Uterus (tissue), 4 donors: ENCODE results near the gene SEC14L3. TPM values are rescaled to one million over a fixed set of nuclear protein-coding genes. Genes with fewer than 3 reads are reported as not detected.

Experiments used
- DNase-seq, 2 donors: peaks; one replicate each; pipeline ENCODE4 v3.0.0-alpha.2; 2019 to 2020
- H3K27ac ChIP-seq, 2 donors: fragments of 200-600 bp; sonication (generic); 1 replicate in 1 of 2; 2 replicates in 1 of 2; pipeline ENCODE4 v1.5.1; 2016 to 2018
- H3K27me3 ChIP-seq, 2 donors: fragments of 200-600 bp; sonication (generic); one replicate each; pipeline ENCODE4 v1.5.1; 2018 to 2019; ENCODE audit warnings: control low read depth in 1 of 2
- H3K36me3 ChIP-seq, 2 donors: fragments of 200-600 bp; sonication (generic); one replicate each; pipeline ENCODE4 v1.5.1; 2019; ENCODE audit warnings: control low read depth in 1 of 2
- H3K4me1 ChIP-seq, 2 donors: fragments of 200-600 bp; sonication (generic); one replicate each; pipeline ENCODE4 v1.5.1; 2018 to 2019; ENCODE audit warnings: control low read depth in 1 of 2
- H3K4me3 ChIP-seq, 2 donors: fragments of 200-600 bp; sonication (generic); 1 replicate in 1 of 2; 2 replicates in 1 of 2; pipeline ENCODE4 v1.5.1; 2018 to 2019; ENCODE audit warnings: mild to moderate bottlenecking in 1 of 2
- H3K9me3 ChIP-seq, 2 donors: fragments of 200-600 bp; sonication (generic); one replicate each; pipeline ENCODE4 v1.5.1; 2019; ENCODE audit warnings: control low read depth in 1 of 2
- CTCF ChIP-seq, 4 experiments: fragments of 200-600 bp in 2 of 4; fragments of 450-650 bp in 2 of 4; sonication (generic) in 2 of 4; IDR thresholded peaks; one replicate each; pipeline ENCODE4 v1.5.1; 2016 to 2019; ENCODE audit warnings: antibody characterized with exemption in 4 of 4, mild to moderate bottlenecking in 2 of 4, moderate library complexity in 1 of 4
- POLR2A ChIP-seq, 2 donors: fragments of 450-650 bp; IDR thresholded peaks; one replicate each; pipeline ENCODE4 v1.6.1; 2016; ENCODE audit warnings: antibody characterized with exemption in 2 of 2, mild to moderate bottlenecking in 1 of 2, moderate library complexity in 1 of 2
- intact Hi-C: fragments of 100-400 bp; cut with DNase I; formaldehyde crosslinking; loops from one replicate; pipeline ENCODE4 v1.15.1; 2023; ENCODE audit warnings: low total_unique reads
- small RNA-seq: library from RNA; depleted of rRNA; stranded (forward); fragments of <200 nt; gene quantifications from one replicate; pipeline ENCODE3, GENCODE V24; 2016
- total RNA-seq, 4 donors: library from RNA; depleted of rRNA in 3 of 4; stranded (reverse); fragments of >200 nt in 3 of 4; gene quantifications; one replicate each; pipeline versions ENCODE4 v1.1.0 to v1.2.4, GENCODE V29; 2014 to 2023
- donor health status: DM: yes; HTN: yes; CAD: no.

Gene SEC14L3
- total RNA-seq, 4 donors from 2014 or later = not detected

- no peaks in the 10 kb centered on the region for H3K9me3 ChIP-seq
- H3K4me3 ChIP-seq = no peak overlapping the region
- intact Hi-C loops = no loop called here
- H3K4me1 ChIP-seq = no peaks in the 10 kb centered on the region
- TF ChIP-seq CTCF (IDR thresholded peaks at IDR 0.05) = no peak
- TF ChIP-seq POLR2A (IDR thresholded peaks at IDR 0.05) = no peak
- H3K36me3 ChIP-seq = no peaks in the 10 kb centered on the region
- no peak for DNase-seq
- no peak overlapping the region for H3K27ac ChIP-seq
- H3K27me3 ChIP-seq = no peaks in the 10 kb centered on the region
These were observed 57.9 kb downstream of the SEC14L3 start for GRCh38 chr22:30413745-30414524.

- intact Hi-C loops = no loop called here
- no peaks in the 10 kb centered on the region for H3K27me3 ChIP-seq
- no peak for TF ChIP-seq CTCF (IDR thresholded peaks at IDR 0.05)
- DNase-seq = no peak
- no peaks in the 10 kb centered on the region for H3K4me1 ChIP-seq
- no peaks in the 10 kb centered on the region for H3K36me3 ChIP-seq
- H3K9me3 ChIP-seq = no peaks in the 10 kb centered on the region
- no peak overlapping the region for H3K4me3 ChIP-seq
- H3K27ac ChIP-seq = no peak overlapping the region
These were observed 58.8 kb downstream of the SEC14L3 start for GRCh38 chr22:30413001-30413400.

- Histone ChIP-seq H3K9me3 (no peaks in the 10 kb centered on the region), H3K27me3 (no peaks in the 10 kb centered on the region), H3K4me1 (no peaks in the 10 kb centered on the region), H3K27ac (no peak overlapping the region), H3K4me3 (no peak overlapping the region), H3K36me3 (no peaks in the 10 kb centered on the region)
- DNase-seq = no peak
- intact Hi-C loops = no loop called here
- no peak for TF ChIP-seq POLR2A (IDR thresholded peaks at IDR 0.05)
- no peak for TF ChIP-seq CTCF (IDR thresholded peaks at IDR 0.05)
These were observed 60.0 kb downstream of the SEC14L3 start for GRCh38 chr22:30411780-30412179.

Small RNAs within 50 kb of the gene (small RNA-seq; reads per million reads assigned to genes)
- gene AC004832.3 (not detected), gene RNU6-564P (not detected)

Other genes with a start within 250 kb of the SEC14L3 start
- gene LIF, start 225.3 kb downstream of the SEC14L3 start, total RNA-seq = 1 to 10 TPM in 2 of 4 donors, under 1 TPM in 1, not detected in 1; under 0.01 to 3.0 (median 1.5) TPM
- 1 to 10 TPM in 1 of 4 donors, under 1 TPM in 2, not detected in 1; 0.76 to 8.8 (median 0.76) TPM for gene OSM, start 205.2 kb downstream of the SEC14L3 start, total RNA-seq
- 10 to 100 TPM; 15.8 to 67.1 (median 27.7) TPM for gene CASTOR1, start 182.5 kb downstream of the SEC14L3 start, total RNA-seq
- gene TBC1D10A, start 145.1 kb downstream of the SEC14L3 start, total RNA-seq = 10 to 100 TPM in 2 of 4 donors, 1 to 10 TPM in 2; 2.8 to 33.6 (median 10.0) TPM
- 100 to 1,000 TPM in 1 of 4 donors, 10 to 100 TPM in 3; 19.5 to 185 (median 40.2) TPM for gene SF3A1, start 115.1 kb downstream of the SEC14L3 start, total RNA-seq
- 1 to 10 TPM in 3 of 4 donors, not detected in 1; 2.9 to 6.8 (median 4.6) TPM for gene CCDC157, start 115.0 kb downstream of the SEC14L3 start, total RNA-seq
- 10 to 100 TPM in 3 of 4 donors, 1 to 10 TPM in 1; 8.2 to 25.9 (median 18.9) TPM for gene RNF215, start 84.6 kb downstream of the SEC14L3 start, total RNA-seq
- gene SEC14L2, start 75.0 kb downstream of the SEC14L3 start, total RNA-seq = 10 to 100 TPM in 2 of 4 donors, 1 to 10 TPM in 1, not detected in 1; 7.8 to 45.9 (median 23.1) TPM
- gene MTFP1, start 46.2 kb downstream of the SEC14L3 start, total RNA-seq = 1 to 10 TPM in 3 of 4 donors, not detected in 1; 1.2 to 5.5 (median 3.2) TPM
- under 1 TPM in 1 of 4 donors, not detected in 3; 0.41 TPM for gene SEC14L4, start 33.7 kb upstream of the SEC14L3 start, total RNA-seq
- gene SEC14L6, start 74.7 kb upstream of the SEC14L3 start, total RNA-seq = 1 to 10 TPM in 2 of 4 donors, under 1 TPM in 1, not detected in 1; under 0.01 to 4.8 (median 4.0) TPM
- gene GAL3ST1, start 102.6 kb upstream of the SEC14L3 start, total RNA-seq = 1 to 10 TPM in 2 of 4 donors, under 1 TPM in 1, not detected in 1; 0.26 to 6.6 (median 1.2) TPM
- gene PES1, start 119.9 kb upstream of the SEC14L3 start, total RNA-seq = 10 to 100 TPM; 13.5 to 67.5 (median 44.9) TPM
- 10 to 100 TPM; 21.8 to 44.5 (median 30.3) TPM for gene TCN2, start 135.2 kb upstream of the SEC14L3 start, total RNA-seq
- gene SLC35E4, start 163.8 kb upstream of the SEC14L3 start, total RNA-seq = 10 to 100 TPM in 1 of 4 donors, 1 to 10 TPM in 1, under 1 TPM in 2; 0.29 to 11.7 (median 3.0) TPM
- 10 to 100 TPM in 1 of 4 donors, 1 to 10 TPM in 2, under 1 TPM in 1; 0.88 to 10.6 (median 9.8) TPM for gene DUSP18, start 195.9 kb upstream of the SEC14L3 start, total RNA-seq
- 1 to 10 TPM in 3 of 4 donors, not detected in 1; 3.3 to 7.7 (median 4.6) TPM for gene OSBP2, start 222.9 kb upstream of the SEC14L3 start, total RNA-seq